ENCODE results near the gene TM9SF2.
"Not testable (repeated sequence)": the region's sequence is repeated elsewhere in the genome, so short reads cannot be mapped to it uniquely, and the experiment has no call there.

DNA sequence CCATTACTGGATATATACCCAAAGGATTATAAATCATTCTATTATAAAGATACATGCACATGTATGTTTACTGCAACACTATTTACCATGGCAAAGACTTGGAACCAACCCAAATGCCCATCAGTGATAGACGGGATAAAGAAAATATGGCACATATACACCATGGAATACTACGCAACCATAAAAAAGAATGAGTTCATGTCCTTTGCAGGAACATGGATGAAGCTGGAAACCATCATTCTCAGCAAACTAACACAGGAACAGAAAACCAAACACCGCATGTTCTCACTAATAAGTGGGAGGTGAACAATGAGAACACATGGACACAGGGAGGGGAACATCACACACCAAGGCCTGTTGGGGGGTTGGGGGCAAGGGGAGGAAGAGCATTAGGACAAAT, 9.5 kb upstream of the TM9SF2 start:
- TF ChIP-seq EZH2 (IDR thresholded peaks at IDR 0.05; ENCODE audit: borderline replicate concordance, low read length) = not testable (repeated sequence)
- TF ChIP-seq, protein P1, sequence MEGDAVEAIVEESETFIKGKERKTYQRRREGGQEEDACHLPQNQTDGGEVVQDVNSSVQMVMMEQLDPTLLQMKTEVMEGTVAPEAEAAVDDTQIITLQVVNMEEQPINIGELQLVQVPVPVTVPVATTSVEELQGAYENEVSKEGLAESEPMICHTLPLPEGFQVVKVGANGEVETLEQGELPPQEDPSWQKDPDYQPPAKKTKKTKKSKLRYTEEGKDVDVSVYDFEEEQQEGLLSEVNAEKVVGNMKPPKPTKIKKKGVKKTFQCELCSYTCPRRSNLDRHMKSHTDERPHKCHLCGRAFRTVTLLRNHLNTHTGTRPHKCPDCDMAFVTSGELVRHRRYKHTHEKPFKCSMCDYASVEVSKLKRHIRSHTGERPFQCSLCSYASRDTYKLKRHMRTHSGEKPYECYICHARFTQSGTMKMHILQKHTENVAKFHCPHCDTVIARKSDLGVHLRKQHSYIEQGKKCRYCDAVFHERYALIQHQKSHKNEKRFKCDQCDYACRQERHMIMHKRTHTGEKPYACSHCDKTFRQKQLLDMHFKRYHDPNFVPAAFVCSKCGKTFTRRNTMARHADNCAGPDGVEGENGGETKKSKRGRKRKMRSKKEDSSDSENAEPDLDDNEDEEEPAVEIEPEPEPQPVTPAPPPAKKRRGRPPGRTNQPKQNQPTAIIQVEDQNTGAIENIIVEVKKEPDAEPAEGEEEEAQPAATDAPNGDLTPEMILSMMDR (IDR thresholded peaks at IDR 0.05; ENCODE audit: low read length) = not testable (repeated sequence)

Measured in OCI-LY1 (cell line).